HG03442 (cell line): ENCODE measurements around the gene CDK5R2.

Source experiments
- ATAC-seq: cut with Tn5 transposase; IDR thresholded peaks from one replicate; pipeline ENCODE4 v1.9.1; 2021; ENCODE audit warnings: mild to moderate bottlenecking, moderate library complexity; ENCODE audit not compliant: unreplicated experiment

The CDK5R2 gene

DNA sequence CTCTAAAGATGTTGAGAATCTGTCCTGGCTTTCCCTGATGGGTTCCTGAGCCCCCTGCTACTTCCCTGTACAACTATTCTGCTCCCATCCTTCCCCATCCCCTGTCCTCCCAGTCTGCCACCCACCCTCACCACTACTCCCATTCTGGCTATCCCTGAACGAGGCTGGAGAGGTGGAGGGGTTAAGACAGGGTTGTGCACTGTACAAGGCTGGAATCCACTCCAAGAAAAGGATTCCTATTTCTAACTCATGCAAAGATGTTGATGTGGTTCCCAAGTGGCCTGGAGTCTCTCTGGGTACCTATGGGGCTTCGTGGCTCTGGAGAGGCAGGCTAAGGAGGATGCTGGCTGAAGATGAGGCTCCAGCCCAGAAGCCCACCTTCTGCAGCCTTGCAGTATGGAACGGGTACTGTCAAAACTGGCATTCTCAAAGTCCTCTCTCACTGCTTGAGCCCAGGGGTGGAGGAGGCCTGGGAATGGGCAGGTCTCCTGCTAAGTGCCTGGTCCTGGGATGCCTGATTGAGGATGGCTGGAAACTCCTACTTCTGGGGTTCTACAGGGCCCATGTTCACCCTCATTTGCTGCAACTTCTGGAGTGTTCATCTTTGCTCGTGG is 26.8 kb downstream of the CDK5R2 start:
- ATAC-seq = no peak

GRCh38 chr2:218988164-218988563 is 28.7 kb downstream of the CDK5R2 start:
- ATAC-seq = no peak

DNA sequence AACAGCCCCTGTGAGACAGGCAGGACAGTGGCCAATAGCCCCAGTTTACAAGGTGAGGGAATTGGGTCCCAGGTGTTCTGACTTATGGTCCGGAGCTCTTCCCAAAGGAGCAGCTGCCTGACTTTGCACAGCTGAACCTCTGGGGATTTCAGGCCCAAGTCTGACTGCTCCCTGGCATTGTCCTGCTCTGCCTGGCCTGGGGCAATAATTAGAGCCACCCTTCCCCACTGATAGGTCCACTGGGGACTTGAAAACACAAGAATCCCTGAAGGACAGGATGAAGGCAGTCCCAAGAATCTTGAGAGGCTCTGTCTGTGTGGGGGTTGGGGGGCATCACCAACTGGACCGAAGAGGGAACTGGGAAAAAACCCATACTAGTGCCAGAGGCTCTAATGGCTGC is 29.2 kb downstream of the CDK5R2 start:
- ATAC-seq = no peak

DNA sequence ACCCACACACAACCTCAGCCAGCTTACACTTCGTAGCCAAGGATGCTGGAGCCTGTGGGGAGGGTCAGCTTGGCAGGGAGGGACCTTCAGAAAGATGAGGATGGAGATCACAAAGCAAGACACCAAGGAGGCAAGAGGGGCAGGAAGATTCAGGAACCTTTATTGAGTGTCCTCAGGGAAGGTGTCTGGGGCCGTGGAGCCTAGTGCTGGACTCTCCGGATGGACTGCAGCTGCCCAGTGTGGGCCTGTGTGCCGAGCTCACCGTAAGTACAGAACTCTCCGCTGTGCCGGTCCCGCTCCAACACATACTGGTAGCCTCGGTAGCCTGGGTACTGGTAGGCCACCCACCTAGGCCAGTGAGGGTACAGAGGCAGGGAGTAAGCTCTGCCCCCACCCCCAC is 30.6 kb downstream of the CDK5R2 start:
- ATAC-seq = no peak

GRCh38 chr2:218990612-218991011 is 31.1 kb downstream of the CDK5R2 start:
- no peak for ATAC-seq

- ATAC-seq = no peak
These were observed 32.3 kb downstream of the CDK5R2 start for GRCh38 chr2:218991674-218992168.

GRCh38 chr2:218992196-218992595 is 32.7 kb downstream of the CDK5R2 start:
- no peak for ATAC-seq

- no peak for ATAC-seq
These were observed 33.4 kb downstream of the CDK5R2 start for GRCh38 chr2:218992703-218993344.

- ATAC-seq = no peak
These were observed 34.2 kb downstream of the CDK5R2 start, which contains the start of gene CRYBA2 for GRCh38 chr2:218993345-218994315. Gene CRYBA2, minus strand, starts transcription at chr2:218993422. Its CDS starts 246 bp downstream, at chr2:218993176.

GRCh38 chr2:218995561-218995960 is 36.1 kb downstream of the CDK5R2 start:
- no peak for ATAC-seq

DNA sequence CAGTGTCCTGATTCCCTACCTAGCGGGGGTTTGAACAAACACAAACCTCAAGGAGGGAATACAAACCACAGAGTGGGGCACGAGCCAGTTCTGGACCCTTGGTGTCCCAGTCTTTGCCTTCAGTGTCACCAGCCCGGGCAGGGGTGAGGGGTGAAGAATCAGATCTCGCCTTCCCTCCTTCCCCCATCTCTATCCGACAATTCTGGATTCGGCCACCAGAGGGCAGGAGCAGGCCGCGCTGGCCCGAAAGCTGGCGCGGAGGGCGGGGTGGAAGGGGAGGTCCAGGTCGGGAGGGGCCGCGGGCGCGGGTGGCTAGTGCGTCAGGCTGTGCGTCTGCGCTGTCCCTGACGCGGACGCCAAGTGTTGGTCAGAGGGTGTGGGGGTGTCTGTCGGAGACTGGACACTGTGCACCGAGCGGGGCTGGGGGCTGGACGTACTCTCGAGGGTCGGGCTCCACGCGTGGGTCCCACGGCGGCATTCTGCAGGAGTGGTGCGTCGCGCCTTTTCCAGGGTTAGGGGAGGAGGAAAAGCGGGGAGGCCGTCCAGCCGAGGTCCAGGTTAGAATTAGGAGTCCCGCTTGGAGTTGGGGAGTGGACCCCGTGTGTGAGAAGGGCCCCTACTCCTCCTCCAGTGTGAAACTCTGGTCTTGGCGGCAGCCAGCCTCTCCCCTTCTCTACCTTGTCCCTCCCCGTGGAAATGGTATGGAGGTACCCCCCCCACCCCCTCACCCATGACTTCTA is 36.7 kb downstream of the CDK5R2 start:
- ATAC-seq = no peak

DNA sequence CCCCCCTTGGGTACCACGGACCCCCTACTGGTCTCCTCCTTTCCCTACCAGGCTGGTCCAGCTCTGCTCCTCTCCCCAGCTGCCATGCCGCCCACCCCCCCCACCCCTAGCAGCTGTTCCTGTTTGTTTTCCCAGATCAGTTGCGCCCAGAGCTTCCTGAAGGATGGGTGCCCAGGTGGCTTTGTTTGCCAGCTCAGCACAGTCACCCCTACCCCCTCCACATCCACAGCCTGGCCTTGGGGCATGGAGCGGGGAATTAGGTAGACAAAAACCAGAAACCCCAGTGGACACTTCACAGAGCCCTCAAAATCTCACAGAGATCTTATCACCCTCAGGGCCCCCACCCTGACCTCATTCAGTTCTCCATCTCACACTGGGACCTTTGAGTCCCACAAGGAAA is 37.5 kb downstream of the CDK5R2 start:
- ATAC-seq = no peak

DNA sequence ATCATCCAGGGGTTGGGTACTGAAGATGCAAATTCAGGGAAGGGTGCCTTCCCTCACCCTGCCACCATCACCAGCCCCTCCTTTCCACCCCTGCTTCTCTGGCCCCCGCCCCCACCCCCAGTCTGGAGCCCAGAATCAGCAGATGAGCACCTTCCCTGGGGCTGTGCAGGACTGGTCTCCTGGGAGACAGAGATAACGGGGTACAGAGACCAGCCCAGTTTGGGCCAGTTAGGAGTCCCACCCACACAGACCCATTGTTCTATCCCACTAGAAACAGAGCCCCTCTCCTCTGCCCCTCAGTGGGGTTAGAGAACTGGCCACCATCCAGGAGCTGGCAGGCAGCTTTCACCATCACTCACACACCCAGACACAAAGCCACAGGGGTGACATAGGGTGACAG is 38.3 kb downstream of the CDK5R2 start:
- ATAC-seq = no peak

- no peak for ATAC-seq
These were observed 39.0 kb downstream of the CDK5R2 start for GRCh38 chr2:218998414-218999002.

DNA sequence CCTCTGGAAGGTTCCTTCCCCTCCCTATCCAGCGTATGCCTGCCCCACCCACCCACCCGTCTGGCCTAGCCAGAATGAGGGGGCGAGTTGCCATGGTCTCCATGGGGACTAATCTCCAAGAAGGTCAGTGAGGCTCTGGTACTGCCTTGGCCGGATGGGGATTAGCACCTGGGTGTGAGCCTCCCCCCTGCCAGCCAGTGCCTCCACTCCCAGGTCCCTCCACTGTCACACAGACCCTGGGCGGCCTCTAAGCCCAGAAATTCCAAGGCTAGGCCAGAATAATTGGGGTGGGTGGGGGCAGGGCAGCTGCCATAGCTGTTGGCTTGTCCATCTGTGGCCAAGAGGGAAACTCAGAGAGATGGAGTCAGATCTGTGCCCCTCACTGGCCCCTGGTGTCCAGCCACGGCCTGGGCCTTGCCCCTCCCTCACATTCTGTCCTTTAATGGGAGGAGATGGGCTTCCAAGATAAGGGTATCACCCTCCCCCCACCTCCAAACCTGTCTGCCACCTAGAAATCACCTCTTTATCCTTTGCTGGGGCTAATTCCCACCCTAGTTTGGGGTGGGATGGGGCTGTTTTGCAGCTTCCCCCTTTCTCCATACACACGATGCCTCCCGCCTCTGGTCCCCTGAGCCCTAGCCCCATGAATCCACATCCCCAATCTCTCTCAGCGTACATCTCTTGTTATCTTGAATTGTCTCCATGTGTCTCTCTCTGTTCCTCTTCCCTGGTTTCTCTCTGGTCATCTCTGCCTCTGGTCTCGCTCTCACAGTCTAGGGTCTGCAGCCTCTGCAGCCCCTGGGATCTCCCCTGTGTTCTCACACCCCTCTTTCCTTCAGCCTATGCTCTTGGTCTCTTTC is 39.8 kb downstream of the CDK5R2 start:
- ATAC-seq = no peak

GRCh38 chr2:218999881-219000568 is 40.6 kb downstream of the CDK5R2 start:
- ATAC-seq = no peak

DNA sequence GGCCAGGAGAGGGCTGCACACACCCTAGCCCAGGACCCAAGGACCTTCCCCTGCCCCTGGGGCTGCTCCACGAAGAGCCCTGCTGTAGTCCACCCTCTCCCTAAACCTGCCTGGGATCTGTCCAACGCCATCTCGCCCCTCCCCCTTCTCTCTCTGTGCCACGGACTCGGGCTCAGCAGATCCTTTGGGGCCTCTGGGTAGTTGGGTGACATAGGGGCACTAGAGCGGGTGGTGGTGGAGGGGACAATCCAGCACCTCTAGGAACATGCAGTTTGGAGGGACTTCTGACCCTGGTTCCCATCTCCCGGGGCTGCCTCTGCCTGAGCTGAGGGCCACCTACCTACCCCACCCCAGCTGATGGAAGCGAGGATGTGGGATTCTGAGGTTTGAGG is 41.1 kb downstream of the CDK5R2 start:
- no peak for ATAC-seq

- no peak for ATAC-seq
These were observed 41.7 kb downstream of the CDK5R2 start for GRCh38 chr2:219001100-219001576.
